Measurements from ENCODE around the gene GLMN. TPM values are rescaled to one million over a fixed set of nuclear protein-coding genes. Genes with fewer than 3 reads are reported as not detected.

GLMN gene
- total RNA-seq, 3 donors from 2014 or later (not counting 1 experiment from before 2014, with no cell fraction given), result 19.8 to 25.9 (median 19.9) TPM

DNA sequence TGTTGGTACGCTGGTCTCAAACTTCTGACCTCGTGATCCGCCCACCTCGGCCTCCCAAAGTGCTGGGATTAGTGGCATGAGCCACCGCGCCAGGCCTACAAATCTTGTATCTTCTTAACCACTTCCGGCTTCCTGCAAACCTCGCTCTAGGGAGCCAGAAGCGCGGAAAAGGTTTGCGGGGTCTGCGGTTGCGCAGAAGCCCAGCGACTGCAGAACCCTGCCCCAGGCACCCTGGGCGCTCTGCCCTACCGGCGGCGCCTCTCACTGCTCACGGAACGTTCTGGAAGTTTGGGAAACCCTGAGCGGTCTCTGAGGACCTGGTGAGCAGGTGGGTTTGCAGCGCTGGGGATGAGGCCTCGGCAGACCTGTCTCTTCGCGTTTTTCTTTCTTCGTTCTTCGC lies 81.1 kb downstream of the GLMN start, which contains the start of gene C1orf146:
Gene C1orf146, plus strand, starts transcription at position 195 of the 400 bp plus-strand sequence. CDS start 13,506 bp downstream, outside the sequence.
- Histone ChIP-seq H3K4me1 (ENCODE audit: control insufficient read depth, insufficient read depth, low read length) (no peaks in the 10 kb centered on the region), H3K4me3 (ENCODE audit: low read length) (no peak within 1 kb of the TSS), H3K27me3 (ENCODE audit: control insufficient read depth, insufficient read depth, low read length) (no peaks in the 10 kb centered on the region), H3K27ac (ENCODE audit: low read length) (no peak within 1 kb of the TSS), H3K9me3 (ENCODE audit: control insufficient read depth, insufficient read depth, low read length) (no peaks in the 10 kb centered on the region), H3K36me3 (ENCODE audit: control insufficient read depth, insufficient read depth, low read length) (no peaks in the 10 kb centered on the region)
- intact Hi-C loops (cut with micrococcal nuclease), result no loop called here
- Mint-ChIP-seq H3K4me1 (no peaks in the 10 kb centered on the region), H3K4me3 (no peak within 1 kb of the TSS), H3K27me3 (ENCODE audit: low read depth in 2 of 2) (peaks cover 4 to 9% of the 10 kb centered on the region in 2 donors), H3K9me3 (no peaks in the 10 kb centered on the region), H3K27ac (no peak within 1 kb of the TSS), H3K36me3 (no peaks in the 10 kb centered on the region)
- ATAC-seq (no peak), DNase-seq (no peak)
- WGBS (ENCODE audit: insufficient coverage), result 95% methylated on average over 27 of the region's 27 CpGs
- TF ChIP-seq, protein P1, sequence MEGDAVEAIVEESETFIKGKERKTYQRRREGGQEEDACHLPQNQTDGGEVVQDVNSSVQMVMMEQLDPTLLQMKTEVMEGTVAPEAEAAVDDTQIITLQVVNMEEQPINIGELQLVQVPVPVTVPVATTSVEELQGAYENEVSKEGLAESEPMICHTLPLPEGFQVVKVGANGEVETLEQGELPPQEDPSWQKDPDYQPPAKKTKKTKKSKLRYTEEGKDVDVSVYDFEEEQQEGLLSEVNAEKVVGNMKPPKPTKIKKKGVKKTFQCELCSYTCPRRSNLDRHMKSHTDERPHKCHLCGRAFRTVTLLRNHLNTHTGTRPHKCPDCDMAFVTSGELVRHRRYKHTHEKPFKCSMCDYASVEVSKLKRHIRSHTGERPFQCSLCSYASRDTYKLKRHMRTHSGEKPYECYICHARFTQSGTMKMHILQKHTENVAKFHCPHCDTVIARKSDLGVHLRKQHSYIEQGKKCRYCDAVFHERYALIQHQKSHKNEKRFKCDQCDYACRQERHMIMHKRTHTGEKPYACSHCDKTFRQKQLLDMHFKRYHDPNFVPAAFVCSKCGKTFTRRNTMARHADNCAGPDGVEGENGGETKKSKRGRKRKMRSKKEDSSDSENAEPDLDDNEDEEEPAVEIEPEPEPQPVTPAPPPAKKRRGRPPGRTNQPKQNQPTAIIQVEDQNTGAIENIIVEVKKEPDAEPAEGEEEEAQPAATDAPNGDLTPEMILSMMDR (IDR thresholded peaks at IDR 0.05), result no peak

DNA sequence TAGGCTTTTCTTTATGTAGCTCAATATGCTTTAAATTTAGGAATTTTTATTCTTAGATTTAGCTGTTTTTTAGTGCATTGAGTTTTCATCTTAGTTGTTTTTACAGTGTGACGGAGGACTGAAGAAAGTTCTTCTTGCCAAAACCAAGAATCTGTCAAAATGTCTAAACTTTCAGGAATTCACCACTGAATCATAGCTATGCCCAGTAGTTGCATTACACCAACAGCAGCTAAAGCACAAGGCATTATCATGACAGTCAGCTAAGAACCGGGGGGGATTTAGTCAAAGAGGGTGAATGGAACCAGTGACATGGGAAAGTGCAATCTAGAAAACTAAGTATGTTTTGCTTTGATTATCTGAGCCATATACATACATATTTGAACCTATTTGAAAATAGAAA lies 87.6 kb downstream of the GLMN start:
- no peaks in the 10 kb centered on the region for H3K9me3 Mint-ChIP-seq
- ATAC-seq (no peak), DNase-seq (no peak)
- no peaks in the 10 kb centered on the region for H3K27me3 ChIP-seq (ENCODE audit: control insufficient read depth, insufficient read depth, low read length)
- intact Hi-C loops (cut with micrococcal nuclease), result no loop called here
- no peak overlapping the region for H3K4me3 ChIP-seq (ENCODE audit: low read length)
- H3K4me3 Mint-ChIP-seq, result no peak overlapping the region
- no peak overlapping the region for H3K27ac ChIP-seq (ENCODE audit: low read length)
- H3K9me3 ChIP-seq (ENCODE audit: control insufficient read depth, insufficient read depth, low read length), result no peaks in the 10 kb centered on the region
- no peaks in the 10 kb centered on the region for H3K36me3 ChIP-seq (ENCODE audit: control insufficient read depth, insufficient read depth, low read length)
- 100% methylated on average over 2 of the region's 2 CpGs for WGBS (ENCODE audit: insufficient coverage)
- TF ChIP-seq, protein P1 (IDR thresholded peaks at IDR 0.05), result no peak
- H3K27me3 Mint-ChIP-seq (ENCODE audit: low read depth in 2 of 2), result peaks cover 5 to 16% of the 10 kb centered on the region in 2 donors
- H3K4me1 ChIP-seq (ENCODE audit: control insufficient read depth, insufficient read depth, low read length), result no peaks in the 10 kb centered on the region
- no peaks in the 10 kb centered on the region for H3K36me3 Mint-ChIP-seq
- H3K4me1 Mint-ChIP-seq, result no peaks in the 10 kb centered on the region
- no peak overlapping the region for H3K27ac Mint-ChIP-seq

DNA sequence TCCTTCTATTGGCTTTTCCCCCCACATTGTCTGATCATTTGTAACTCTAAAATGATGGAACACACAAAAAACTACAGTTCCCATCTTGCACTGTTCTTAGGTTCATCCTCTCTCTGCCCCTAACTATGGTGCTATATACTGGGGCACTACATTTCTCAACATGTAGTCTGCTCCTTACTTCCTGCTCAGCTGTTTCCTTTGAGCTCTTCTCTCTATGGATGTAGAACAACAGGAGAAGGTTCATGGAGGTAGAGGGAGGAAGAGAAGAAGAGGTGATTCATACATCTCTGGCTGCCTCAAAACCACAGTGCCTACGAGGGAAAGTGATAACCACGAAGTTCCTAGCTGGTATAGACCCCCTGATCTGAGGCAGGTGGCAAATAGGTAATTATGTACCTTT lies 88.1 kb downstream of the GLMN start:
- no peak overlapping the region for H3K4me3 Mint-ChIP-seq

DNA sequence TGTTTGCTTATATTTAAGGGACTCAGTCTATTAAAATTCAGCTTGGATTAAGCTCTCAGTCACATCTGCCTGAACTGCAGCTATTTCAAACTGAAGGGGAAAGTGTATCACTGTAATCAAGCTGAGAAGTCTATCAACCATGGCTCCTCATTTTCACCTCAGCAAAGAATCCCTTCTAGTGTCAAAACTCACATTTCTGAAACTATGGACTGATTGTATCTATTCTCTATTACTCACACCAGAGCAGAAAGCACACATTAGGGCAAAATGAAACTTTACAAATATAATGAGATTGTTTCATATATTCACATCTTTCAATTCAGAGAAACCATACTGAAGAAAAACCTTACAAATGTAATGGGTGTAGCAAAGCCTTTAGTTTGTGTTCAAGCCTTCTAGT lies 95.7 kb downstream of the GLMN start:
- Mint-ChIP-seq H3K9me3 (no peaks in the 10 kb centered on the region), H3K4me1 (no peaks in the 10 kb centered on the region), H3K27ac (no peak overlapping the region), H3K27me3 (ENCODE audit: low read depth in 2 of 2) (peaks cover 0 to 6% of the 10 kb centered on the region in 2 donors), H3K36me3 (no peaks in the 10 kb centered on the region), H3K4me3 (no peak overlapping the region)
- ATAC-seq (no peak), DNase-seq (no peak)
- no peaks in the 10 kb centered on the region for H3K9me3 ChIP-seq (ENCODE audit: control insufficient read depth, insufficient read depth, low read length)
- H3K4me1 ChIP-seq (ENCODE audit: control insufficient read depth, insufficient read depth, low read length), result no peaks in the 10 kb centered on the region
- no peak overlapping the region for H3K4me3 ChIP-seq (ENCODE audit: low read length)
- H3K36me3 ChIP-seq (ENCODE audit: control insufficient read depth, insufficient read depth, low read length), result no peaks in the 10 kb centered on the region
- H3K27ac ChIP-seq (ENCODE audit: low read length), result no peak overlapping the region
- TF ChIP-seq, protein P1 (IDR thresholded peaks at IDR 0.05), result no peak
- intact Hi-C loops (cut with micrococcal nuclease), result no loop called here
- no peaks in the 10 kb centered on the region for H3K27me3 ChIP-seq (ENCODE audit: control insufficient read depth, insufficient read depth, low read length)

More for the DNA sequence above, 88.1 kb downstream of the GLMN start:
- Histone ChIP-seq H3K4me1 (ENCODE audit: control insufficient read depth, insufficient read depth, low read length) (no peaks in the 10 kb centered on the region), H3K9me3 (ENCODE audit: control insufficient read depth, insufficient read depth, low read length) (no peaks in the 10 kb centered on the region), H3K27ac (ENCODE audit: low read length) (no peak overlapping the region), H3K27me3 (ENCODE audit: control insufficient read depth, insufficient read depth, low read length) (no peaks in the 10 kb centered on the region), H3K36me3 (ENCODE audit: control insufficient read depth, insufficient read depth, low read length) (no peaks in the 10 kb centered on the region), H3K4me3 (ENCODE audit: low read length) (no peak overlapping the region)
- no peaks in the 10 kb centered on the region for H3K9me3 Mint-ChIP-seq
- intact Hi-C loops (cut with micrococcal nuclease), result no loop called here
- ATAC-seq (no peak), DNase-seq (no peak)
- peaks cover 8 to 16% of the 10 kb centered on the region in 2 donors for H3K27me3 Mint-ChIP-seq (ENCODE audit: low read depth in 2 of 2)
- no peaks in the 10 kb centered on the region for H3K36me3 Mint-ChIP-seq
- H3K4me1 Mint-ChIP-seq, result no peaks in the 10 kb centered on the region
- H3K27ac Mint-ChIP-seq, result no peak overlapping the region
- WGBS (ENCODE audit: insufficient coverage), result 10% methylated on average over 2 of the region's 2 CpGs
- TF ChIP-seq, protein P1 (IDR thresholded peaks at IDR 0.05), result no peak

Measured in natural killer cell (primary cell).